ENCODE measurements around the gene ACP3.

The ACP3 gene

GRCh38 chr3:132399054-132399929, 82.1 kb downstream of the ACP3 start:
- no peak for DNase-seq (ENCODE audit: insufficient read length, low spot score)
- TF ChIP-seq, protein P1, sequence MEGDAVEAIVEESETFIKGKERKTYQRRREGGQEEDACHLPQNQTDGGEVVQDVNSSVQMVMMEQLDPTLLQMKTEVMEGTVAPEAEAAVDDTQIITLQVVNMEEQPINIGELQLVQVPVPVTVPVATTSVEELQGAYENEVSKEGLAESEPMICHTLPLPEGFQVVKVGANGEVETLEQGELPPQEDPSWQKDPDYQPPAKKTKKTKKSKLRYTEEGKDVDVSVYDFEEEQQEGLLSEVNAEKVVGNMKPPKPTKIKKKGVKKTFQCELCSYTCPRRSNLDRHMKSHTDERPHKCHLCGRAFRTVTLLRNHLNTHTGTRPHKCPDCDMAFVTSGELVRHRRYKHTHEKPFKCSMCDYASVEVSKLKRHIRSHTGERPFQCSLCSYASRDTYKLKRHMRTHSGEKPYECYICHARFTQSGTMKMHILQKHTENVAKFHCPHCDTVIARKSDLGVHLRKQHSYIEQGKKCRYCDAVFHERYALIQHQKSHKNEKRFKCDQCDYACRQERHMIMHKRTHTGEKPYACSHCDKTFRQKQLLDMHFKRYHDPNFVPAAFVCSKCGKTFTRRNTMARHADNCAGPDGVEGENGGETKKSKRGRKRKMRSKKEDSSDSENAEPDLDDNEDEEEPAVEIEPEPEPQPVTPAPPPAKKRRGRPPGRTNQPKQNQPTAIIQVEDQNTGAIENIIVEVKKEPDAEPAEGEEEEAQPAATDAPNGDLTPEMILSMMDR (IDR thresholded peaks at IDR 0.05; ENCODE audit: insufficient read depth, missing control alignments): peak; percentile 77
- peak; percentile 35 for FAIRE-seq

DNA sequence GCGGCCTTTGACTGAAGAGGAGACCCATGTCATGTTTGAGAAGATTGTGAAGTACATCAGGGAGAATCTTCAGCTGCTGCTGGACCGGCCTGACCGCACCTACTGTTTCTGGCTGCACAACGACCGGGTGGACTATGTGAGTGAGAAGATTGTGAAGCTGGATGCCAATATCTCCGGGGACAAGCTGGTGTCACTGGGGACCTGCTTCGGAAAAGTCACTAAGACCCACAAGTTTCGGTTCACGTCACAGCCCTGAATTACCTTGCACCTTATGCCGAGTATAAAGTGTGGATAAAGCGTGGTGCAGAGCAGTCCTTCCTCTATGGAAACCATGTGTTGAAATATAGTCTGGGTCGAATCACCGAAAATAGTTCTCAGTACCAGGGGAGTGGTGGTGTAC, 84.0 kb downstream of the ACP3 start:
- no peak for DNase-seq (ENCODE audit: insufficient read length, low spot score)
- TF ChIP-seq, protein P1 (IDR thresholded peaks at IDR 0.05; ENCODE audit: insufficient read depth, missing control alignments): no peak
- no peak for FAIRE-seq

DNA sequence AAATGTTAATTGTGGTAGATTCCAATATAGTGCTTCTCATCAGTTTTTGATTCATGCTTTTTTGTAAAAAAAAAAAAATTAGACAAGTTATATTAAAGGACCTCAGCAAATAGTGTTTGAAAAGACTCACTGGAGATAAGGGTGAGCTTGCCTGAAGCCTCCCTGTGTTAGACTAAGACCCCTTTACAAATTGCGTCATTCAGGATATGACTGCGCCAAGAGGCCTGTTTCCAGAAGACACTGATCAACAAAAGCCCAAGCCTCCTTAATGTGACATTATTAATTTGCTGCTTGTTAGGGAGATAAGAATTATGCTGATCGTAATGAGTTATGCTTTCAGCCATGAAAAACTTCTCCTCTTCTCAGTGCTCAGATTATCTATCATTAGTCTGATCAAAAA, 87.1 kb downstream of the ACP3 start:
- TF ChIP-seq, protein P1 (IDR thresholded peaks at IDR 0.05; ENCODE audit: insufficient read depth, missing control alignments): no peak
- no peak for DNase-seq (ENCODE audit: insufficient read length, low spot score)
- FAIRE-seq: no peak

GRCh38 chr3:132405188-132405587, 88.0 kb downstream of the ACP3 start:
- TF ChIP-seq, protein P1 (IDR thresholded peaks at IDR 0.05; ENCODE audit: insufficient read depth, missing control alignments): no peak
- FAIRE-seq: no peak
- no peak for DNase-seq (ENCODE audit: insufficient read length, low spot score)

DNA sequence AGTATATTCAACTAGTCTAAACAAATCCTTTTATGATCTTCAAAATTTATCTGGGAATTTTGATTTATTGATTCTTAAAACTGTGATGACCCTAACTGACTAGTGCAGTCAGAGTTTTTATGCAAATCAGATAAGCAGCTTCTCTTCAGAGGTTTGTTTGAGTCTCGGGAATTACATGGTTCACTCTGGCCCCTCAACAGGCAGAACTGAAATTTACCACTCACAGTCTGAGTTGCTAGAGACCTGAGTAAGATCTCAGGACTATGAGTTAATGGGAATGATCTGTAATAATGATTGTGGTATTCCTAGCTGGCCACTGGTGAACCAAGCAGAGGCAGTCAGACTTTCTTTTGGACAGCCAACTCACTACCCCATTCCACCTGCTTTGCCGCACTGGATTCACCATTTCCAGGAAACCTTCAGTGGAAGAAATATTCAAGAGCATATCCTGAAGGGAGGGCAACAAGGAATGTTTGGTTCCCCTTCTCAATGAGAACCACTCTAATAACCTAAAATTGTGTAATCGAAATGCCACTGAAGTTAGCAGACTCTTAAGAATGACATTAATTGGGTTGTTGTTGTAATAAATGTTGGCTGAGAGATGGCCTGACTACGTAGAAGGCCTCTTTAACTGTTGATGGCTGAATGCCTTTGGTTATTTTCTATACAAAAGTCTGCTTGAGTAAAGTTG, 88.5 kb downstream of the ACP3 start:
- TF ChIP-seq, protein P1 (IDR thresholded peaks at IDR 0.05; ENCODE audit: insufficient read depth, missing control alignments): no peak
- no peak for FAIRE-seq
- no peak for DNase-seq (ENCODE audit: insufficient read length, low spot score)

GRCh38 chr3:132406587-132406986, 89.4 kb downstream of the ACP3 start:
- TF ChIP-seq, protein P1 (IDR thresholded peaks at IDR 0.05; ENCODE audit: insufficient read depth, missing control alignments): no peak
- FAIRE-seq (no peak), DNase-seq (ENCODE audit: insufficient read length, low spot score) (no peak)

DNA sequence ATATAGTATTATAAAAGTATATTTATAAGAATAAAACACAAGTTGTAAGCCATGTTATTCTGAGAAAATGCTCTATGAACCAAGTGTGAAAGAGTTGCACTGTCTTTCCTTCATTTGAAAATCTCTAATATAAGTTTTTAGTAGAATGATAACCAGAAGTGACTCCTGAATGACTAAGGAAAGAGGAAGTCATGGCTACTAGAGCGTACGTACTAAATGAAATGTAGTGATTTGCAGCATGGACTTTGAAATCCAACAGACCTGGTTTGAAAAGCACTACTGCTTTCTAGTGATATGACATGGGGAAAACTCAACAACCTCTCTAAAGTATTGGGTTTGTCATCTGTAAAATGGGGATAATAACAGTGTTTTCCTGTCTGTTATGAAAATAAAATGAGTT, 89.8 kb downstream of the ACP3 start:
- FAIRE-seq (no peak), DNase-seq (ENCODE audit: insufficient read length, low spot score) (no peak)
- TF ChIP-seq, protein P1 (IDR thresholded peaks at IDR 0.05; ENCODE audit: insufficient read depth, missing control alignments): no peak
